Measurements from ENCODE around the gene CACNB3. TPM values are rescaled to one million over a fixed set of nuclear protein-coding genes. Genes with fewer than 3 reads are reported as not detected.
A peak's percentile ranks its signal among the peaks of the same experiment; 100 is the strongest.

CACNB3 gene
- total and polyA plus RNA-seq, 2 of the 13 experiments (the other 11 are each of a cell fraction or from before 2014, with no cell fraction given), result 0.29 to 0.54 TPM

GRCh38 chr12:48814262-48815125 is 3.8 kb upstream of the CACNB3 start (continued):
- no peak for TF ChIP-seq ZNF879 (CRISPR knock-in tag; IDR thresholded peaks at IDR 0.05)
- no peak for TF ChIP-seq ONECUT2 (CRISPR knock-in tag; IDR thresholded peaks at IDR 0.05)
- TF ChIP-seq BRCA1 (CRISPR knock-in tag; IDR thresholded peaks at IDR 0.05), result no peak
- TF ChIP-seq SETDB1 (CRISPR knock-in tag; IDR thresholded peaks at IDR 0.05; ENCODE audit: borderline replicate concordance), result no peak
- peak; percentile 71 for TF ChIP-seq SPEN (CRISPR knock-in tag; IDR thresholded peaks at IDR 0.05; ENCODE audit: low read depth)
- TF ChIP-seq, protein P1, sequence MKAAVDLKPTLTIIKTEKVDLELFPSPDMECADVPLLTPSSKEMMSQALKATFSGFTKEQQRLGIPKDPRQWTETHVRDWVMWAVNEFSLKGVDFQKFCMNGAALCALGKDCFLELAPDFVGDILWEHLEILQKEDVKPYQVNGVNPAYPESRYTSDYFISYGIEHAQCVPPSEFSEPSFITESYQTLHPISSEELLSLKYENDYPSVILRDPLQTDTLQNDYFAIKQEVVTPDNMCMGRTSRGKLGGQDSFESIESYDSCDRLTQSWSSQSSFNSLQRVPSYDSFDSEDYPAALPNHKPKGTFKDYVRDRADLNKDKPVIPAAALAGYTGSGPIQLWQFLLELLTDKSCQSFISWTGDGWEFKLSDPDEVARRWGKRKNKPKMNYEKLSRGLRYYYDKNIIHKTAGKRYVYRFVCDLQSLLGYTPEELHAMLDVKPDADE (CRISPR knock-in tag; IDR thresholded peaks at IDR 0.05), result no peak
- no peak for TF ChIP-seq ZSCAN29 (CRISPR knock-in tag; conservative IDR thresholded peaks at IDR 0.05)
- peak; percentile 68; the same call in 1 of the 2 replicates for TF ChIP-seq MEIS2 (CRISPR knock-in tag; IDR thresholded peaks at IDR 0.05)
- TF ChIP-seq, protein P2, sequence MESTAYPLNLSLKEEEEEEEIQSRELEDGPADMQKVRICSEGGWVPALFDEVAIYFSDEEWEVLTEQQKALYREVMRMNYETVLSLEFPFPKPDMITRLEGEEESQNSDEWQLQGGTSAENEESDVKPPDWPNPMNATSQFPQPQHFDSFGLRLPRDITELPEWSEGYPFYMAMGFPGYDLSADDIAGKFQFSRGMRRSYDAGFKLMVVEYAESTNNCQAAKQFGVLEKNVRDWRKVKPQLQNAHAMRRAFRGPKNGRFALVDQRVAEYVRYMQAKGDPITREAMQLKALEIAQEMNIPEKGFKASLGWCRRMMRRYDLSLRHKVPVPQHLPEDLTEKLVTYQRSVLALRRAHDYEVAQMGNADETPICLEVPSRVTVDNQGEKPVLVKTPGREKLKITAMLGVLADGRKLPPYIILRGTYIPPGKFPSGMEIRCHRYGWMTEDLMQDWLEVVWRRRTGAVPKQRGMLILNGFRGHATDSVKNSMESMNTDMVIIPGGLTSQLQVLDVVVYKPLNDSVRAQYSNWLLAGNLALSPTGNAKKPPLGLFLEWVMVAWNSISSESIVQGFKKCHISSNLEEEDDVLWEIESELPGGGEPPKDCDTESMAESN (CRISPR knock-in tag; conservative IDR thresholded peaks at IDR 0.05), result peak; percentile 72
- TF ChIP-seq REL (CRISPR knock-in tag; conservative IDR thresholded peaks at IDR 0.05), result no peak
- TF ChIP-seq MXD1 (CRISPR knock-in tag; IDR thresholded peaks at IDR 0.05), result peak; percentile 81
- peak; percentile 79; the same call in 1 of the 2 replicates for TF ChIP-seq GABPB1 (CRISPR knock-in tag; IDR thresholded peaks at IDR 0.05)
- TF ChIP-seq ATF1 (CRISPR knock-in tag; IDR thresholded peaks at IDR 0.05), result no peak
- TF ChIP-seq PCBP1 (IDR thresholded peaks at IDR 0.05; ENCODE audit: borderline replicate concordance, low read depth, low read length), result 0 out of 2 replicates have a peak, but pooled peaks have one; percentile 37
- TF ChIP-seq ZNF451 (CRISPR knock-in tag; IDR thresholded peaks at IDR 0.05), result peak; percentile 60; the same call in 1 of the 2 replicates
- TF ChIP-seq, protein P3, sequence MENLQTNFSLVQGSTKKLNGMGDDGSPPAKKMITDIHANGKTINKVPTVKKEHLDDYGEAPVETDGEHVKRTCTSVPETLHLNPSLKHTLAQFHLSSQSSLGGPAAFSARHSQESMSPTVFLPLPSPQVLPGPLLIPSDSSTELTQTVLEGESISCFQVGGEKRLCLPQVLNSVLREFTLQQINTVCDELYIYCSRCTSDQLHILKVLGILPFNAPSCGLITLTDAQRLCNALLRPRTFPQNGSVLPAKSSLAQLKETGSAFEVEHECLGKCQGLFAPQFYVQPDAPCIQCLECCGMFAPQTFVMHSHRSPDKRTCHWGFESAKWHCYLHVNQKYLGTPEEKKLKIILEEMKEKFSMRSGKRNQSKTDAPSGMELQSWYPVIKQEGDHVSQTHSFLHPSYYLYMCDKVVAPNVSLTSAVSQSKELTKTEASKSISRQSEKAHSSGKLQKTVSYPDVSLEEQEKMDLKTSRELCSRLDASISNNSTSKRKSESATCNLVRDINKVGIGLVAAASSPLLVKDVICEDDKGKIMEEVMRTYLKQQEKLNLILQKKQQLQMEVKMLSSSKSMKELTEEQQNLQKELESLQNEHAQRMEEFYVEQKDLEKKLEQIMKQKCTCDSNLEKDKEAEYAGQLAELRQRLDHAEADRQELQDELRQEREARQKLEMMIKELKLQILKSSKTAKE (CRISPR knock-in tag; IDR thresholded peaks at IDR 0.05; ENCODE audit: borderline replicate concordance), result no peak; the same call in 1 of the 2 replicates
- TF ChIP-seq ZNF704 (CRISPR knock-in tag; IDR thresholded peaks at IDR 0.05; ENCODE audit: borderline replicate concordance), result peak; percentile 70; the same call in 1 of the 2 replicates
- TF ChIP-seq EP300 (IDR thresholded peaks at IDR 0.05; ENCODE audit: low read depth in 2 of 2, low read length in 2 of 2), result no peak
- 0 out of 2 replicates have a peak, but pooled peaks have one; percentile 5 for TF ChIP-seq EP300 (CRISPR knock-in tag; IDR thresholded peaks at IDR 0.05; ENCODE audit: borderline replicate concordance)
- 0 out of 2 replicates have a peak, but pooled peaks have one; percentile 21 for TF ChIP-seq CHCHD3 (CRISPR knock-in tag; IDR thresholded peaks at IDR 0.05)
- no peak for TF ChIP-seq JUND (CRISPR knock-in tag; IDR thresholded peaks at IDR 0.05)
- TF ChIP-seq U2AF1 (optimal IDR thresholded peaks at IDR 0.05; ENCODE audit: low read depth, low read length), result no peak
- TF ChIP-seq ZNF777 (CRISPR knock-in tag; IDR thresholded peaks at IDR 0.05), result peak; percentile 72
